Right lobe of liver (tissue), 6 donors: Measurements from ENCODE around the gene LRRC8D. TPM values are rescaled to one million over a fixed set of nuclear protein-coding genes. Genes with fewer than 3 reads are reported as not detected.

Experiments used
- ATAC-seq, 4 donors: fragments of 200-7000 bp; cut with Tn5 transposase; one replicate each; pipeline ENCODE4 v1.9.1; 2020; ENCODE audit warnings: mild to moderate bottlenecking in 4 of 4, moderate library complexity in 4 of 4
- DNase-seq, 3 donors: peaks; one replicate each; pipeline ENCODE4 v3.0.0-alpha.2; 2020
- H3K27ac ChIP-seq, 3 donors: fragments of 200-600 bp; one replicate each; pipeline ENCODE4 v1.8.0; 2022
- H3K27me3 ChIP-seq, 2 donors: fragments of 200-600 bp; one replicate each; pipeline ENCODE4 v1.8.0; 2022
- H3K36me3 ChIP-seq, 4 donors: fragments of 200-600 bp; sonication (generic) in 1 of 4; one replicate each; pipeline versions ENCODE4 v1.5.1 to v1.8.0; 2017 to 2022; ENCODE audit warnings: control low read depth in 1 of 4
- H3K4me1 ChIP-seq, 4 donors: fragments of 200-600 bp; sonication (generic) in 1 of 4; one replicate each; pipeline versions ENCODE4 v1.5.1 to v1.8.0; 2017 to 2022; ENCODE audit warnings: control low read depth in 1 of 4
- H3K4me3 ChIP-seq, 3 donors: fragments of 200-600 bp; one replicate each; pipeline ENCODE4 v1.8.0; 2022
- H3K9me3 ChIP-seq, 4 donors: fragments of 200-600 bp; sonication (generic) in 1 of 4; one replicate each; pipeline versions ENCODE4 v1.5.1 to v1.8.0; 2017 to 2022; ENCODE audit warnings: control low read depth in 1 of 4
- CTCF ChIP-seq, 4 donors: fragments of 200-600 bp in 3 of 4; fragments of 450-650 bp in 1 of 4; IDR thresholded peaks; one replicate each; pipeline versions ENCODE4 v1.5.1 to v1.8.0; 2016 to 2022; ENCODE audit warnings: antibody characterized with exemption in 4 of 4, mild to moderate bottlenecking in 2 of 4
- POLR2A ChIP-seq: fragments of 450-650 bp; IDR thresholded peaks from one replicate; pipeline ENCODE4 v1.6.1; 2017; ENCODE audit warnings: antibody characterized with exemption, mild to moderate bottlenecking
- WGBS: methylation state at CpG from one replicate; pipeline ENCODE4 v1.1.6; 2018; ENCODE audit warnings: low coverage, low lambda C conversion rate; ENCODE audit not compliant: insufficient coverage; ENCODE audit errors: missing lambda C conversion rate; 5-methylcytosine and 5-hydroxymethylcytosine counted together
- intact Hi-C, 2 donors: fragments of 100-400 bp; cut with DNase I; formaldehyde crosslinking; loops; one replicate each; pipeline versions ENCODE4 v1.11.2 to v1.14.1; 2022
- total RNA-seq, 6 experiments: library from RNA; depleted of rRNA in 2 of 6; stranded (reverse); fragments of >200 nt in 2 of 6; fragmentation: NEBNext Ultra II Directional in 3 of 6; extraction: Animal tissue kit (Norgen Biotek cat#: 25700) in 3 of 6; gene quantifications; one replicate each; pipeline versions ENCODE4 v1.1.0 to v1.2.4, GENCODE V29; 2016 to 2023
- donor health status: DM: no; HTN: yes; CAD: no.
- donor health status: DM: no; HTN: no; CAD: no.
- donor health status: DM: no; HTN: no; CAD: no.
- donor health status: DM: no; HTN: yes; CAD: no.
- donor health status: DM: no; HTN: yes; CAD: no.

The LRRC8D gene
- total RNA-seq, 6 experiments from 2014 or later = 11.5 to 22.1 (median 19.3) TPM

DNA sequence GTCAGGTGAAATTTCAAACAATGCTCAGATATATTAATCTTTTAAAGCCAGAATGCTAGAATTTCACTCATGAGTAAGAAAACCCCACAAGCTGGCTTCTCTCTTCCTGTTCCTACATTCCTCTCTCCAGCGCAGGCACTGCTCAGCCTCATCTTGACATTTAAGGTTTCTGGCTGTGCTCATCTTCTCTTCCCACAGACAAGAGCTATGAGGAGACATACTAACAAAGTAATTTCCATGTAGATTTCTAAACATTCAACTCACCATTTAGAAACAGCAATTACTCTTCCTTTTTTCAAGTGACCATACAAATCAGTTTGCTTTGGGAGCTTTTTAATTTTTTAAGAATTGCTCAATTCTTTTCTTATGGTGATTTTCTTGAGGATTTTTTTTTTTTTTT, 7.8 kb upstream of the LRRC8D start:
- Histone ChIP-seq H3K36me3 (no peaks in the 10 kb centered on the region), H3K27me3 (no peaks in the 10 kb centered on the region), H3K4me3 (no peak overlapping the region), H3K4me1 (no peaks in the 10 kb centered on the region), H3K27ac (no peak overlapping the region), H3K9me3 (no peaks in the 10 kb centered on the region)
- ATAC-seq = no peak
- intact Hi-C loops = no loop called here
- 38% methylated on average over 1 of the region's 1 CpG for WGBS
- no peak for DNase-seq
- no peak for TF ChIP-seq POLR2A
- TF ChIP-seq CTCF (IDR thresholded peaks at IDR 0.05) = no peak

GRCh38 chr1:89815040-89815439, 5.8 kb upstream of the LRRC8D start:
- 78% methylated on average over 1 of the region's 1 CpG for WGBS
- Histone ChIP-seq H3K9me3 (no peaks in the 10 kb centered on the region), H3K27ac (no peak overlapping the region), H3K36me3 (no peaks in the 10 kb centered on the region), H3K4me1 (peaks cover 0 to under 1% (median 0%) of the 10 kb centered on the region in 4 donors), H3K27me3 (no peaks in the 10 kb centered on the region), H3K4me3 (no peak overlapping the region)
- intact Hi-C loops = no loop called here
- DNase-seq (no peak), ATAC-seq (no peak)
- TF ChIP-seq POLR2A = no peak
- TF ChIP-seq CTCF (IDR thresholded peaks at IDR 0.05) = no peak

- Histone ChIP-seq H3K4me3 (no peak overlapping the region), H3K36me3 (no peaks in the 10 kb centered on the region), H3K27me3 (no peaks in the 10 kb centered on the region), H3K4me1 (peaks cover 0 to 5% (median 0%) of the 10 kb centered on the region in 4 donors), H3K27ac (no peak overlapping the region), H3K9me3 (no peaks in the 10 kb centered on the region)
- no peak for TF ChIP-seq POLR2A
- ATAC-seq (peak in 3 of 4 donors; percentile 21 to 43 (median 43)), DNase-seq (no peak)
- WGBS = 64% methylated on average over 5 of the region's 5 CpGs
- intact Hi-C loops = no loop called here
Measured at GRCh38 chr1:89815611-89816010, 5.2 kb upstream of the LRRC8D start.

GRCh38 chr1:89816366-89816765, 4.5 kb upstream of the LRRC8D start:
- Histone ChIP-seq H3K9me3 (no peaks in the 10 kb centered on the region), H3K36me3 (no peaks in the 10 kb centered on the region), H3K27me3 (no peaks in the 10 kb centered on the region), H3K4me1 (peaks cover 0 to 5% (median 0%) of the 10 kb centered on the region in 4 donors), H3K4me3 (no peak overlapping the region), H3K27ac (no peak overlapping the region)
- ATAC-seq = no peak
- intact Hi-C loops = no loop called here
- no peak for DNase-seq
- no peak for TF ChIP-seq POLR2A
- TF ChIP-seq CTCF (IDR thresholded peaks at IDR 0.05) = no peak
- WGBS = 78% methylated on average over 2 of the region's 2 CpGs

DNA sequence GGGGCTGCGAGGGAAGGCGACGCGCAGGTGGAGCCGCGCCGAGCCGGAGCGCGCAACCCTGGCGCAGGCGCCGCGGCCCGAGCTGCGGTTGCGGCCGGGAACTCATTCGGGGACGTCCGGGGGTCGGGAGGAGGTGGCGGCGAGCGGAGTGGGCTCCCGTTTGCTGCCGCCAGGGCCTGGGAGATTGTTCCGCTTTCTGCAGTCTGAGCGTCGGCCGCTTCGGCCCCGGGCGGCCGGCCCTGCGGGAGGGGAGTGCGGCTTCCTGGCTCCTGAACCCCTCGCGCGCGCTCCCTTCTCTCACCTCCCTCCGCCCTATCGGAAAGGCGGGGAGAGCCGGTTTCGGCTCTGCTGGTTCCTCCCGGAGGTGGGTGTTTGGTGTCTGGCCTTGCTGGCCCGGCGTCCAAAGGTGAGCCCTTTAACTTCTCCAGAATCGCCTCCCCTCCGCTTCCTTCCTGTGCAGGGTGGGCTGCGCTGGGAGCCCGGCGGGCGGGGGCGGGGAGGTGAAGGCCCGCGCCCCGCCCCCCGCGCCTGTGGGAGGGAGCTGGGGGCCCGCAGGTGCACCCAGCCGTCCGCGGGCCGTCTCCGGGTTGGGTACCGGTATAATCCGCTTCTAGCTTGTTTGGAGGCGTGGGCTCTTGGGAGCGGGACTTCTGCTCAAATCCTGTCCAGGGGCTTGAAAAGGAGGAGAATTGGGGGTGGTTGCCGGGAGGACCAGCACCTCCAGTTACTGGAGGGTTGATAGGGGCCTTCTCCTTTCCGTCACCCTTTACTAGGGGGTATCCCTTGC, 683 bp downstream of the LRRC8D start:
- H3K4me3 ChIP-seq = peak overlapping the region; percentile 81 to 89 (median 83)
- H3K9me3 ChIP-seq = no peaks in the 10 kb centered on the region
- H3K4me1 ChIP-seq = peaks cover 0 to 16% (median 5%) of the 10 kb centered on the region in 4 donors
- TF ChIP-seq POLR2A = no peak
- peak in 1 of 4 donors; percentile 18 for TF ChIP-seq CTCF (IDR thresholded peaks at IDR 0.05)
- ATAC-seq = peak; percentile 45 to 59 (median 57)
- no peaks in the 10 kb centered on the region for H3K36me3 ChIP-seq
- H3K27me3 ChIP-seq = no peaks in the 10 kb centered on the region
- peak overlapping the region; percentile 71 to 84 (median 81) for H3K27ac ChIP-seq
- DNase-seq = peak; percentile 61 to 73 (median 67)
- 0% methylated on average over 10 of the region's 73 CpGs for WGBS
- intact Hi-C loops = no loop called here
